Muscle layer of colon (tissue), 2 donors: Measurements from ENCODE around the gene DNAJC25.

Experiments used
- H3K27ac ChIP-seq: one replicate; pipeline ENCODE4 v1.7.0; 2013; ENCODE audit warnings: low read depth, mild to moderate bottlenecking, low read length, moderate library complexity
- H3K27me3 ChIP-seq, 2 donors: one replicate each; pipeline ENCODE4 v1.7.0; 2013; ENCODE audit warnings: low read length in 2 of 2, mild to moderate bottlenecking in 2 of 2; ENCODE audit not compliant: insufficient read depth in 2 of 2, control insufficient read depth in 1 of 2
- H3K36me3 ChIP-seq: one replicate; pipeline ENCODE4 v1.7.0; 2013; ENCODE audit warnings: mild to moderate bottlenecking, low read length; ENCODE audit not compliant: insufficient read depth
- H3K4me1 ChIP-seq: one replicate; pipeline ENCODE4 v1.7.0; 2013; ENCODE audit warnings: mild to moderate bottlenecking, low read length; ENCODE audit not compliant: insufficient read depth
- H3K4me3 ChIP-seq, 2 donors: one replicate each; pipeline ENCODE4 v1.7.0; 2013; ENCODE audit warnings: low read length in 2 of 2, low read depth in 1 of 2, mild to moderate bottlenecking in 1 of 2, moderate library complexity in 1 of 2
- H3K9ac ChIP-seq: one replicate; pipeline ENCODE4 v1.7.0; 2013; ENCODE audit warnings: low read length
- H3K9me3 ChIP-seq: one replicate; pipeline ENCODE4 v1.7.0; 2013; ENCODE audit warnings: mild to moderate bottlenecking, low read length
- donor health status: abdominal sarcoma.
- donor health status: Adenocarcinoma of cecum.

The DNAJC25 gene

DNA sequence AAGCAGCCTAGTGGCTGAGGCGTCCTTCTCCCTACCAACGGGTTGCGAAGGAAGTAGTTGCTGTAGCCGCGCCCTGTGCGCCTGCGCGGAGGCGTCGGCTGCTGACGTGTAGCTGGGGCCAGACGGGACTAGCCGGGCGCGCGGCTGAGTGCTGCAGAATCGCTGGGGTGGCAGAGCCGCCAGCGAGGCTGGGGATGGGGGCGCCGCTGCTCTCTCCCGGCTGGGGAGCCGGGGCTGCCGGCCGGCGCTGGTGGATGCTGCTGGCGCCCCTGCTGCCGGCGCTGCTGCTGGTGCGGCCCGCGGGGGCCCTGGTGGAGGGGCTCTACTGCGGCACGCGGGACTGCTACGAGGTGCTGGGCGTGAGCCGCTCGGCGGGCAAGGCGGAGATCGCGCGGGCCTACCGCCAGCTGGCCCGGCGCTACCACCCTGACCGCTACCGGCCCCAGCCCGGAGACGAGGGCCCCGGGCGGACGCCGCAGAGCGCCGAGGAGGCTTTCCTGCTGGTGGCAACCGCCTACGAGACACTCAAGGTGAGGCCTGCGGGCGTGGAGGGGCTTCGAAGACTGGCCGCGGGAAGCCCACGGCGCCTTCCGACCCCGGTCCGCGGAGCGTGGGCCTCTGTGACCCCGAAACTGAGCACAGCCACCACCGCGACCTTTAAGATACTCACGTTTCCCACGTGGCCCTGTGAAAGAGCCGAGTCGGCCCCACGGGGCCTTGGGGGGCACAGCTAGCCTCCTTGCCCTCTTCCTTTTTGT is at the start of gene DNAJC25:
TSS of gene DNAJC25 (plus strand) at position 121 of the 758 bp plus-strand sequence. CDS start at position 195, 74 bp downstream.
- Histone ChIP-seq H3K9ac (peak within 1 kb of the TSS; percentile 66), H3K36me3 (no peaks in the 10 kb centered on the region), H3K4me3 (peak within 1 kb of the TSS; percentile 76 to 94), H3K27ac (peak within 1 kb of the TSS; percentile 88), H3K27me3 (no peaks in the 10 kb centered on the region), H3K4me1 (peaks cover 21% of the 10 kb centered on the region), H3K9me3 (no peaks in the 10 kb centered on the region)

DNA sequence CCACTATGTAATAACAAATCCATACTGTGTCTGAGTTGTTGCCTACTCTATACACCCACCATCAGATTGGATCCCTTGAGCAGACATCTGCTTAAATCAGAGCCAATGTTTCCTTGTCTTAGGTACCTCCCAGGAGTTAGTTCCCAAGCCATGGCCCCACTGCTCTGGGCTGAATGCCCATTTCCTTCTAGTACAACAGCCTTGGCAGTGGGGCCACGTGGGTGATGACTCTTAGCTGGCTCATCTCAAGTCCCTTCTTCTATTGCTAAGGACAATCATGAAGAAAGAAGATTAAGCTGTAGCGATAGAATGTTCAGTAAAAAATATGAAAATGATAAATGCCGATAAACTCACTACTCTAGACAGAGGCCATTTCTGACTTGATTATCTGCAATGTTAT is 48.2 kb upstream of the DNAJC25 start:
- H3K9ac ChIP-seq: no peak overlapping the region
- H3K4me1 ChIP-seq: no peaks in the 10 kb centered on the region
- H3K9me3 ChIP-seq: no peaks in the 10 kb centered on the region
- H3K27ac ChIP-seq: no peak overlapping the region
- no peak overlapping the region for H3K4me3 ChIP-seq
- H3K36me3 ChIP-seq: peaks cover 53% of the 10 kb centered on the region
- H3K27me3 ChIP-seq: no peaks in the 10 kb centered on the region

DNA sequence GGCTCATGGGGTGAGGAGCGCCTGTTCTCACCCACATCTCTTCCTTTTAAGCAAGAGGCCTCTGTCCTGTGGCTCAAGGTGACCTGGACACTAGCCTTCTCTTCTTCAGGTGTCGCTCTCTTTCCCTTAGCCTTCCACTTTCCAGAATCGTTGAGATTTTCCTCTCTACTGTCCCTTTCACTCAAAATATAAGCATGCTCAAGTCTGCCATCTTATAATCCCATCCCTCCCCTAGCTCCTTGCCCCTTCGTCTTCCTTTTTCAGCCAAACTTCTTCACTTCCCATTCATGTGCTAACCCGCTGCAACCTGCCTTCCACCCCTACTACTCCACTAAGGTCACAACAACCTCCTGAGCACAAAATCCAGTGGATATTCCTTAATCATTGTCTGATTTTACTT is 44.8 kb upstream of the DNAJC25 start:
- H3K27me3 ChIP-seq: no peaks in the 10 kb centered on the region
- H3K4me3 ChIP-seq: no peak overlapping the region
- no peaks in the 10 kb centered on the region for H3K4me1 ChIP-seq
- H3K27ac ChIP-seq: no peak overlapping the region
- no peak overlapping the region for H3K9ac ChIP-seq
- no peaks in the 10 kb centered on the region for H3K9me3 ChIP-seq
- H3K36me3 ChIP-seq: peaks cover 36% of the 10 kb centered on the region

DNA sequence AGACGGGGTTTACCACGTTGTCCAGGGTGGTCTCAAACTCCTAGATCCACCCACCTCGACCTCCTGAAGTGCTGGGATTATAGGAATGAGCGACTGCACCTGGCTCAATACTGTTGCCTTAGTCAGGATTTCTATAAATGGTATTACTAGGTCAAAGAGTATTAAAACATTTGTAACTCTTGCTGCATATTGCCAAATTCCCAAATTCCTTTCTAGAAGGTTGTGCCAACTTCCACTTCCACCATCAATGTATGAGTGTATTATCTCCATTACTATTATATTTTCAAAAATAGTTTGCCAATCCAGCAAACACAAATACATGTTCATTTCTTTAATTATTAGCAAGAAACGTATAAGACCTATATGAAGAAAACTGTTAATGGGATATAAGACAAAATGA is 42.3 kb upstream of the DNAJC25 start:
- Histone ChIP-seq H3K9ac (no peak overlapping the region), H3K4me1 (no peaks in the 10 kb centered on the region), H3K36me3 (peaks cover 20% of the 10 kb centered on the region), H3K9me3 (no peaks in the 10 kb centered on the region), H3K27me3 (no peaks in the 10 kb centered on the region), H3K4me3 (no peak overlapping the region), H3K27ac (no peak overlapping the region)

DNA sequence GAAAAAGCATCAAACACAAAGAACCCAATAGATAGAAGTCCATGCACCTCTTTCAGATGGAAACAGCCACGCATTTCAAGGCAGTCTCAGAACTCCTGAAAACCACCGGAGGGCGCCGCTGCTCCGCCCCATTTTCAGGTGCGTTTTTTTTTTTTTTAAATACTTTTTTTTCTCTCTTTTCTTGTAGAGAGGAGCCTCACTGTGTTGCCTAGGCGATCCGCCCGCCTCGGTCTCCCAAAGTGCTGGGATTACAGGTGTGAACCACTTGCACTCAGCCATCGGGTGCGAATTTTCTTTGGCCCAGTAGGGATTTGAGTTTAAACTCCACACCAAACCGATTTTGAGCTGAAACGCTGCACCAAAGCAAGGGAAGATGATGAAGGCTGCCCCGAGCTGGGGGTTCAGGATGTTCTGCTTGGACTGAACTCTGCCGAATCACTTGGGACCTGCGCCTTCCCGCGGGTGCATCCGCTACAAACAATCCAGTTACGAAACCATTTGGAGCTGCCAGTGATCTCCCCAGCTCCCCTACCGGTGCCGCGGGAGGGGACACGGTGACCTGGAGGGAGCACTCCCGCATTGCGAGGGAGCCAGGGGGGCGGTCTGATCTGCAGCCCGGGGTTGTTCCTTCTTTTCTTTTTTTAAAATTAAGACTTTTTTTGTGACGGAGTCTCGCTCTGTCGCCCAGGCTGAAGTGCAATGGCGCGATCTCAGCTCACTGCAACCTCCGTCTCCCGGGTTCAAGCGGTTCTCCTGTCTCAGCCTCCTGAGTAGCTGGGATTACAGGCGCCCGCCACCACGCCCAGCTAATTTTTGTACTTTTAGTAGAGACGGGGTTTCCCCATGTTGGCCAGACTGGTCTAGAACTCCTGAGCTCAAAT is 33.0 kb upstream of the DNAJC25 start:
- peak overlapping the region; percentile 89 for H3K27ac ChIP-seq
- H3K9ac ChIP-seq: peak overlapping the region; percentile 82
- H3K4me3 ChIP-seq: peak overlapping the region; percentile 74 to 85
- peaks cover 10% of the 10 kb centered on the region for H3K36me3 ChIP-seq
- no peaks in the 10 kb centered on the region for H3K9me3 ChIP-seq
- no peaks in the 10 kb centered on the region for H3K27me3 ChIP-seq
- H3K4me1 ChIP-seq: peaks cover 4% of the 10 kb centered on the region

DNA sequence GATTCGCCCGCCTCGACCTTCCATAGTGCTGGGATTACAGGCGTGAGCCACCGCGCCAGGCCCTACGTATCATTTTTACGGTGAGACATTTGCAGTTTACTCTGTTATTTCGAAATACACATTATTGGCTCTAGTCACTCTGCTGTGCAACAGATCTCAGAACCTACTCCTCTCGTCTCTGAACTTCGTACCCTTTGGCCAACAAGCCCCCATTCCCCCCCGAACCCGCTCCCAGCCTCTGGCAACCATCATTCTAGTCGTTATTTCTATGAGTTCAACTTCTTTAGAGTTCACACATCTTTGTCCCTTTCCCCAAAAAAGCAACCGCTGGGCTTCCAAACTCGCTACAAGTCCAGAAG is 32.4 kb upstream of the DNAJC25 start:
- Histone ChIP-seq H3K9ac (peak overlapping the region; percentile 82), H3K4me3 (peak overlapping the region; percentile 74 to 85), H3K36me3 (peaks cover 10% of the 10 kb centered on the region)

DNA sequence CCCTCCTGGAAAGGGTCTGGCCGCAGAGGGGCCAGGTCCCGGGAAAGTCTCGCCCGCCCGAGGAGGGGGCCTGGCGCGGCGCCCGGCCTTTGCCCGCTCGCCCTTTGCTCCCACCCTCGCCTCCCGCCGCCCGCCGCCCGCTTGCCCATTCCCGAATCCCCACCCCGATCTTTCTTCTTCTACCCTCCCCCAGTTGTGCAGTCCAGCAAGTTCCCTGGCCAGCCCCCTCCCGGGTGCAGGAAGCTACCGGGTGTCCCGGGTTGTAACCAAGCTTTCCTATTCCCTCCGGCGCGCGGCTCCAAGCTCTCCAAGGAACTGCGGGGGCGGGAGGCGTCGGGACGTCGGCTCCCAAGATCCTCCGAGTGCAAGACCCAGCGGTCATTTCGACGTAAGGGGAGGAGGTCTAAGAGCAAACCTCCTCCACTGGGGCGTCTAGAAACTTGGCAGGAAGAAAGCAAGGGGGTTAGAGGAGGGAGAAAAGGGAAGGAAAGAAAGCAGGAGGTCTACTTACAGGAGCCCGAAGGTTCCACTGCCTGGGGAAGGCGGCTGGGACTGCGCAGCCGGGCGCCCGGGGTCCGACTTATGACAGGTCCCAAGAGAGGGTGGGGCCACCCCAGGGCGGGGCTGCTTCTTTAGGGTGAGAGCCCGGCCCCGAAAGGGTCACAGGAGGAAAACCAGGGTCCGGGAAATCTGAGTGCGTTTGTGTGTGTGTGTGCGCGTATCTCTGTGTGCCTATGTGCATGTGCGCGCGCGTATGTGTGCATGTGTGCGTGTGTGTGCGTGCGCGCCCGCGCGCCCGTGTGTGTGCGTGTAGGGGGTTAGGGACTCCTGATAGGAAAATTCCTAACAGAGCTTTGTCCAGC is 31.8 kb upstream of the DNAJC25 start, which contains the start of gene PTGR1:
TSS of gene PTGR1 (minus strand) at position 556 of the 863 bp plus-strand sequence. CDS start 2,225 bp downstream, outside the sequence.
- H3K9ac ChIP-seq: peak within 1 kb of the TSS; percentile 82
- peaks cover 4% of the 10 kb centered on the region for H3K4me1 ChIP-seq
- no peaks in the 10 kb centered on the region for H3K27me3 ChIP-seq
- H3K36me3 ChIP-seq: peaks cover 5% of the 10 kb centered on the region
- H3K4me3 ChIP-seq: peak within 1 kb of the TSS; percentile 74 to 85
- H3K9me3 ChIP-seq: no peaks in the 10 kb centered on the region
- peak within 1 kb of the TSS; percentile 89 for H3K27ac ChIP-seq

More for the DNA sequence above, 32.4 kb upstream of the DNAJC25 start:
- Histone ChIP-seq H3K27ac (peak overlapping the region; percentile 89), H3K27me3 (no peaks in the 10 kb centered on the region), H3K4me1 (peaks cover 4% of the 10 kb centered on the region), H3K9me3 (no peaks in the 10 kb centered on the region)

DNA sequence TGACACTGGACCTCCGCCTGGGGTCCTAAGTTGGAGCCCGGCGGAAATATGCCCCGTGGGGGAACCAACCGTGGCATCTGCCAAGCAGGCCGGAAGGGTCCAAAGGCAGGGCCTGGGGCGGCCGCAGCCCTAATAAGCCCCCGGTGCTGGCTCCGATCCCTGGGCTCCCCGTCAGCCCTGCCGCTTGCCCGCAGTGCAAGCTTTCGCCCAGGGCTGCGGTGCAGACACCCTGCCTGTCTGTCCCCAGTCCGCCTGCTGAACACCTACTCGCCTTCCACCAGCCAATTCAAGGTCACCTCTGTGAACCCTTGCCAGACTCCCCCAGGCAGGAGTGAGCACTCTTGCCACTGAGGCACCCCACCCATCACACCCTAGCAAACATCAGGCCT is 31.2 kb upstream of the DNAJC25 start:
- H3K27ac ChIP-seq: peak overlapping the region; percentile 89
- H3K4me1 ChIP-seq: peaks cover 4% of the 10 kb centered on the region
- H3K27me3 ChIP-seq: no peaks in the 10 kb centered on the region
- H3K36me3 ChIP-seq: peaks cover 5% of the 10 kb centered on the region
- H3K9me3 ChIP-seq: no peaks in the 10 kb centered on the region
- H3K9ac ChIP-seq: peak overlapping the region; percentile 82
- peak overlapping the region; percentile 74 to 85 for H3K4me3 ChIP-seq

DNA sequence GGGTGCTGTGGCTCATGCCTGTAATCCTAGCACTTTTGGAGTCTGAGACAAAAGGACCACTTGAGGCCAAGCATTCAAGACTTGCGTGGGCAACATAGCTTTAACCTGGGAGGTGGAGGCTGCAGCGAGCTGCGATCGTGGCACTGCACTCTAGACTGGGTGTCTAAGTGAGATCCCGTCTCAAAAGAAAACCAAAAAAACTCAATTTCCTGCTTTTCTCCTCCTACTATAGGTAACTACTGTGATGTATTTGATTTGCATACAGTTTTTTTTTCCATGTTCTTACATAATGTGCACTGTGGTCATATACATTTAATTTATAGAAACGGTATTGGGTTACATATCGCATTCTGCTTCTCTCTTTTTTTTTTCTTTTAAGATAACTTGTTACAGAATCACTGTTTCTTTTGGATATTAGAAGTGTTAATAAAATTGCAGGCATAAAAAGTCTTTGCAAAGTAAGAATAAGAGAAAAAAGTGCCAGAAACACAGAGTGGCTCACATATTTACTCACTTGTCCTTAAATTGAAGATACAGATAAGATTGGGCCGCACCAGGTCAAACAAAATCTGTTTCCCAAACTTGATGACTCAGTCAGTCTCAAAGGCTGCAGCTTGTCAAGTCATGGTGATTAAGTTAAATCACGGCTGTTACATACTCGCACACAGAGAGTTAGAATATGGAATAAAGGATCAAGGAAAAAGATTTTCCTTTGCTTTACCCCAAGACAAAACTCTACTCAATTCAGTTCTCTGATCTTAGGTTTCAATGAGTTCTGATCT is 29.7 kb upstream of the DNAJC25 start:
- Histone ChIP-seq H3K27ac (no peak overlapping the region), H3K9me3 (no peaks in the 10 kb centered on the region), H3K4me3 (no peak overlapping the region), H3K36me3 (no peaks in the 10 kb centered on the region), H3K4me1 (peaks cover 4% of the 10 kb centered on the region), H3K9ac (no peak overlapping the region), H3K27me3 (no peaks in the 10 kb centered on the region)

DNA sequence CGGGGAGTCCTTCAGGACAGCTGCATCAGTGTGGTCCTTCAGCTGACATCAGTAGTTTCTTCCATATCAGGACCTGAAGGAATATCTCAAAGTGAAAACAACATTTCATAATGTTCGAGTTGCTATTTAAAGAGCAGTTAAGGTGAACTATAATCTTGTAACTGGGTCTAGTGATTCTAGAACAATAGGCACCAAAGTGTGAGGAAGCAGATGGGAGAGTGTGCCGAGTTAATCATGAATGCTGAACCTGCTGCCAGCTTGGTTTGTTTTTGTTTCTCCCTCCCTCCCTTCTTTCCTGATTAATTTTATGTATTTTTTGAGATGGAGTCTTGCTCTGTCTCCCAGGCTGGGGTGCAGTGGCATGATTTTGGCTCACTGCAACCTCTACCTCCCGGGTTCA is 28.1 kb upstream of the DNAJC25 start:
- H3K9ac ChIP-seq: no peak overlapping the region
- H3K27me3 ChIP-seq: no peaks in the 10 kb centered on the region
- H3K4me1 ChIP-seq: no peaks in the 10 kb centered on the region
- H3K36me3 ChIP-seq: no peaks in the 10 kb centered on the region
- H3K4me3 ChIP-seq: no peak overlapping the region
- H3K9me3 ChIP-seq: no peaks in the 10 kb centered on the region
- no peak overlapping the region for H3K27ac ChIP-seq
